Right forelimb (tissue), 1 donor: ENCODE results near the gene SP140.
"Not testable (repeated sequence)": the region's sequence is repeated elsewhere in the genome, so short reads cannot be mapped to it uniquely, and the experiment has no call there.

Experiments used
- DNase-seq: peaks from one replicate; pipeline ENCODE4 v3.0.0-alpha.2; 2018

The SP140 gene

GRCh38 chr2:230227216-230227615 lies 1.7 kb downstream of the SP140 start:
- no peak for DNase-seq

- no peak for DNase-seq
Observed at GRCh38 chr2:230230087-230230486, 4.6 kb downstream of the SP140 start.

GRCh38 chr2:230230496-230231200 lies 5.1 kb downstream of the SP140 start:
- no peak for DNase-seq

- DNase-seq, result no peak
Observed at GRCh38 chr2:230231251-230231650, 5.7 kb downstream of the SP140 start.

GRCh38 chr2:230234122-230234722 lies 8.7 kb downstream of the SP140 start:
- no peak for DNase-seq

- no peak for DNase-seq
Observed at GRCh38 chr2:230234845-230235244, 9.3 kb downstream of the SP140 start.

DNA sequence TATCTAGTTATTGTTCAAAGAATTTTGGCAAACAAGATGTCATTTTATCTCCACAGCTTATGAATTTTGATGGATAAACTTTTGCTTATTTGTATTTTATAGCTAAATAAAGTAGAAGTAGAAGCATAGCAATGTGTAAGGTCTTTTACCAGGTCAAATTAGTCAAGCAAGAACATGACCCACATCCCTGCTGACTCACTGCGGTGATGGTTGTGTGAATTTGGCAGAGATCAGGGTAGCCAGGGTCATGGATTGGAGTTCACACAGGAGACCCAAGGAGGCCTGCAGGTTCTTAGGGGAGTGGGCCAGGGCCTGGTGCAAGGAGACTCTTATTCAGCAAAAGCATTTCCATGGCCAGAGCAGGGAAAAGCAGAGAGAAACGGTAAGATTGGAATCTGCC lies 18.7 kb downstream of the SP140 start:
- no peak for DNase-seq

DNA sequence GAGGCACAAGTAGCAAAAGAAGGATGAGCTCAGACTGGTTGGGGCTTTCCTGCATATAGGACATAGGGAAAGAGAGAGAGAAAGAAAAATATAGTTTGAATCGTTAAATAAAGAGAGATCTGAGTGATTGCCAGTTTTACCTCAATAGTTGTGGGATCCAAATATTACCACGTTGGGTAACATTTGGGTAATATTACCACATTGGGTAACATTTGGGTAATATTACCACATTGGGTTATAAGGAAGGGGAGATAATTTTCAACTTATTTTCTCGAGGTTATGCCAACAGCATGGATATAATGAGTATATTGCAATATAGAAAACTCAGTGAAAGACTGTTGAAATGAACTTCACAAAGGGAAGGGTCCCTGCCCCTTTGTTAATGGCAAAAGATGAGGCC lies 20.7 kb downstream of the SP140 start:
- no peak for DNase-seq

DNA sequence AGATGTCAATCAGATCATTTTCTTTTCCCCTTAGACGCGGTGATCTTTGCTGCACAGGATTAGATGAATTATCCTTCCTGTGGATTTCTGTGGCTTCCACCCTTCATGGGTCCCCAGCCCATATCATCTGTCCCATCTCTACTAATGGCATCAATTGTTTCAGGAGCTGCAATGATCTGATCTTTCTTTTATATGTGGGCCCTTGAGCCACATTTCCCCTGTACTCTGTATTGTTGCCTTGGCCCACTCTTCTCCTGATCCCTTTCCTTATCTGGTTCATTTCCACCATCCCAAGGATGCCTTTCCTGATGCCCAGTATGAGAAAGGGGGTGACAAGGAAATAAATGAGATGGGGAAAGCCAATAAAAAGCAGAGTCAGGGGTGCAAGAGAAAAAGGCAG lies 24.7 kb downstream of the SP140 start:
- DNase-seq, result no peak

DNA sequence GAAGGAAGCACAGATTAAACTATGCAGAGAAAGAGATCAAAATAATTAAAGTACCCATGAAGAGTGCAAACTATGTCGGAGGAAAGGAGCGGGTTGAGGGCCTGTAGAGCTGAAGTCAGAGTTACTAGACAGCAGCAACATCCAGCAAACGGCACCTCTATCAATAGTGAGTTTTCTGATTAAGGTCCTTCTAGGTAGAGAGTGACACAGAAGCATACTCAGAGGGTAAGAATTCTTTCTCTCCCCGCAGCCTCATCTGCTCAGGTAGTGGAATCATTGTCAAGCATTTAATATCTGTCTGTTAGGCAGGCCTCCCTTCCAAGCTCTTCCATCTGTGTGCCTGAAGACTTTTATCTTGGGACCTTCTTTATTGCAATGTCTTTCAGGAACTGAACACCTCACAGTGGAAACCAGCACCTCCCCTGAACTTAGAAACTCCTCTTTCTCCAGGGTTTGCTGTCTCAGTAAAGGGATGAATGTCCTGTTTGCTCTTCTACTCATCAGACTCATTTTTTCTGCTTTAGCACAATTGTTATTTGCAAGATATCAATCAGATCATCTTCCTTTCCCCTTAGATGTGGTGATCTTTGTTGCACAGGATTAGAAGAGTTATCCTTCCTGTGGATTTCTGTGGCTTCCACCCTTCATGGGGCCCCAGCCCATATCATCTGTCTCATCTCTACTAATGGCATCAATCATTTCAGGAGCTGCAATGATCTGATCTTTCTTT lies 28.8 kb downstream of the SP140 start:
- no peak for DNase-seq

DNA sequence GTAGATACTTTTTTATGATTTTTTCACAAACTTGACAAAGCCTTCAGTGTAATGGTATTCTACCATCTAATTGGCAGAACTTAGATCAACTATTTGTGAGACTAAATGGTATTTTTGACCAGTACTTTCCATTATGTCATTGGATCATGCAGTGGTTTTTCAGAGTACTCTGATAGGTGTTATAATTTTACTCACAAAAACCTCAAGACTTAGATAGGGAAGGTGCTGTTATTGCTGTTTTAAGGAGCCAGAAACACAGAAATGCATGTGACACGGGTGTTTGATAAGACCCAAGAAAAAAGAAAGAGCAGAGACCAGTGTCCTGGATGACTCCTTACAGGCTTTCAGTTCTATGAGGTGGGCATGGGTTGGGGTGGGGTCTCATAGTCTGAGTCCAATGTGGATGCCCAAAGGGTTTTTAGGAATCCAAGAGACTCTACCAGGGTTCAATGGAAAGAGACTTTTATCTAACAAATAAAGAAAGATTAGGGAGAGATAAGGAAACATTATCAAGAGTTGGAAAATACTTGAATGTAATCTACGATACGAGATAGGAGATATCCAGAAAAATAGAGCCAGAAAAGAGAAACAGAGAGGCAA lies 31.3 kb downstream of the SP140 start:
- DNase-seq, result no peak

DNA sequence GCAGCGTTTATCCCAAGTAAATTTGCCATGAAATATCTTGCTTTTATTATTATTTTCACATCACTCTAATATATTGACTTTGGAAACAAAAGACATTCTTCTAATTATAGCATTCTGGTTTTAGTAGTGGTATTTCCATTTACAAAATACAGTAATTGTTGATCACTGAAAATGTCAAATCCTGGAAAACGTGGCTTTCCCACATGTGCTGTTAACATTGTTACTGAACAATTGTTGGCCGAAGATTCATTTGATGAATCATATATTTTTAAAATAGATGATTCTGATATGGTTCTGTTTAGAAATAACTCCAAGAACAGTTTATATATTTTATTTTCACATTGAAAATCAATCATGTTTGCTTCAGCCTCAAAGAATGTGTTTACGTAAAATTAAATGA lies 32.9 kb downstream of the SP140 start:
- no peak for DNase-seq

DNA sequence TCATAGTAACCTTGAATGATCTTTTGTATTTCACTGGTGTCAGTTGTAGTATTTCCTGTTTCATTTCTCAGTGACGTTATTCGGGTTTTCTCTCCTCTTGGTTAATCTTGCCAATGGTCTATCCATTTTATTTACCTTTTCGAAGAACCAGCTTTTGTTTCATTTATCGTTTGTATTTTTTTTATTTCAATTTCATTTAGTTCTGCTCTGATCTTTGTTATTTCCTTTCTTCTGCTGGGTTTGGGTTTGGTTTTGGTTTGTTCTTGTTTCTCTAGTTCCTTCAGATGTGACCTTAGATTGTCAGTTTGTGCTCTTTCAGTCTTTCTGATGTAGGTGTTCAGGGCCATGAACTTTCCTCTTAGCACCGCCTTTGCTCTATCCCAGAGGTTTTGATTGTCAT lies 36.7 kb downstream of the SP140 start:
- DNase-seq, result no peak

GRCh38 chr2:230264945-230265344 lies 39.4 kb downstream of the SP140 start:
- DNase-seq, result not testable (repeated sequence)

DNA sequence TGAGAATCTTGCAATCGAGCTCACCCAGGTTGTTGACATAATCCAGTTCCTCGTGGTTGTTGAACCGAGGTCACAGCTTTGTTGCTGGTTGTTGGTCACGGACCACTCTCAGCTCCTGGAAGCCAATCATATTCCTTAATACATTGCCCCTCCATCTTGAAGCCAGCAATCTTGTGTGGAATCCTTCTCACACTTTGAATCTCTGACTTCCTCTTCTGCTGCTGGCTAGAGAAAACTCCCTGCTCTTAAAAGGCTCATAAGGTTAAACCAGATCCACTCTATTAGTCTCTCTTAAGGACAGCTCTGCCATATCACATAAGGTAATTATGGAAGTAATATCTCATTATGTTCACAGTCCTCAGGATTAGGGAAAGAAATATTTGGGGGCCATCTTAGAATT lies 41.1 kb downstream of the SP140 start:
- no peak for DNase-seq

- DNase-seq, result no peak
Observed at GRCh38 chr2:230267059-230267458, 41.5 kb downstream of the SP140 start.

DNA sequence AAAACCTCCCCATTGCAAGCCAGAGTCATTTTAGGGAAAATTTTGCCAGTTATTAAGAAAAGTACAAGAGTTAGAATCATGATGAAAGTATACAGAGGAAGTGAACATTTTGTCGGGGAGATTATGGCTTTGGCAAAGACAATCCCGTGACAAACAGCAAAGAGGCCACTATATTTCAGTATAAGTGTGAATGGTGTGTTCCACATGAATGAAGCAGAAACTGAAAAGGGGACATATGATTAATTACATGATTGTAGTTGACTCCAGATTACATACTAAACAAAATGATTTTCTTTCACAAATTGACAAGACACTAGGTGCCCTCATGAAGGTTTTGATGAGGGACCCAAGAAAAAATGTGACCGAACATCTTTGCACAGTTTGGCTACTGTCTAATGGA lies 42.0 kb downstream of the SP140 start:
- no peak for DNase-seq

DNA sequence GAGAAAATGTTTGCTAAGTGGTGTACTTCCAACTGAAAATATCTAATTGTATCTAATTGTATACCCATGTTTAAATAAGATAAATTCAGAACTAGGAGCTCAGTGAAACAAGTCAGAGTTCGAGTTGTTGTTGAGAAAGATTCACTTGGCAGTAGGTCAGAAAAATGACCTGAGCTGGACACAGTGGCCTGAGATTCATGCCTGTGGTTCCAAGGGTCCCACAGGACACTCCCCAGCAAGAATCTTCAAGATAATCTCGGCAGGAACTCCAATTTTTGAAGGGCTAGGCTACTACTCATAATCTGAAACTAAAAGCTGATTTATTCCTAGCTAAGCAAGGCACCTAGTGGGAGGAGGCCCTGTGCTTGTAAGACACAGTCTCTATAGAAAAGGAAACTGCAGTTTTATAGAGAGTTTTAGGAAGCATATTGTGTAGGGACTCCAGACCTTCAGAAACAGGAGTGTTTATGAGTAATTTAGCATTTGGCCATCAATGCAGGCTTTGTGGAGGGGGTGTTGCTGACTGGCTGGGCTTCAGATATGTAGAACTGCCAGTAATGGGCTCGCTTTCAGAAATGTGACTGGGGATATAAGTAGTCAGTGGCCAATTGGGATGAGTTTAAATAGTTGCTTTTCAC lies 43.2 kb downstream of the SP140 start:
- no peak for DNase-seq

DNA sequence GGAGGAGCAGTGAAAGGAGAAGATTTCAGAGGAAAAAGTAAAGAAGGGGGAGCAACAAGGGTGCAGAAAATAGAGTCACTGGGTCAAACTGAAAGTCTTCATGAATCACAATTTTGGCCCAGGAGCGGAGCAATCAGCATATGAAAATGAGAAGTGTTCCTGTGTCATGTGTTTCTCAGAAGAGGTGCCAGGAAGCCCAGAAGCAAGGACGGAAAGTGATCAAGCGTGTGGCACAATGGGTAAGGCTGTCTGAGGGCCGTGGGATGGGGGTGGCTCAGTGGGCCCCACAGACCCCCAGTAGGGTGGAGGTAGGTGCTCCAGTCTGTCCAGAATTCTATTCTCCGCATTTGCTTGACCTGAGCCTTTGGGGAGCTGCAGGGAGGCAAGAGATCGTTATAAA lies 44.2 kb downstream of the SP140 start:
- DNase-seq, result no peak

DNA sequence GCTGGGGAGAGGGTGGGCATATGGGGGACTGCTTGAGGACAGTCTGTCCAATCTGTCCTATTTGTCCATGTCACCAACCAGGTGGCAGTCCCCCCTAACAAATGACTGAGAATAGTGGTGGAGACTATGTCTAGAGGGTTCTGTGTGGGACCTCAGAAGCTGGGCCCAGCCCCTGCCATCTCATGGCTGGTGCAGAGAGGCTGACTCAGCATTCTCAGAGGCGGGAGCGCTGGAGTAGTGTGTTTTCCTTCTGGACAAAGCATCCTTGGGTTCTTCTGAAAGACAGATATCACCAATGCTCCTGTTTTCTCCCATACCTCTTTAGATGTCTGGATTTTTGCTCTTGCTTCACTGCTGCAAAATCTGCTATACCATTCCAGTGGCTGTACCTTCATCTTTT lies 57.4 kb downstream of the SP140 start:
- no peak for DNase-seq

DNA sequence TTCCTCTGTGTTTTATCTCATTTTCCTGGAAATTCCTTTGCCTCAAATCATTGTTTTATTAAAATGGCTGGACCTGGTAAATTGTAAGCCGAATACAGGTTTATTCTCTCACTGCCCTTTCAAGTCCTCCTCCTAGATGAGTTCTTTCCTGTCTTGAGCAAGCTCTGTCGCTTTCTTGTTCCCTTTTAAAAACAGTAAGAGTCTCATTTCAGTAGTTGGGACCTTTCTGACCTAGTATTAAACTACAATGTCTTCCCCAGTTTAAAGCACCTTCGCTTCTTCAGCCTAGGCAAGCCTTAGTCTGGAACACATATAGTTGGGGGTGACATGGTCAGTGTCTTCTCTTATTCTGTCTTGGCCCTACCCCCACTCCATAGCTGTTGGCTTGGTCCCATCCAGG lies 60.5 kb downstream of the SP140 start:
- no peak for DNase-seq

DNA sequence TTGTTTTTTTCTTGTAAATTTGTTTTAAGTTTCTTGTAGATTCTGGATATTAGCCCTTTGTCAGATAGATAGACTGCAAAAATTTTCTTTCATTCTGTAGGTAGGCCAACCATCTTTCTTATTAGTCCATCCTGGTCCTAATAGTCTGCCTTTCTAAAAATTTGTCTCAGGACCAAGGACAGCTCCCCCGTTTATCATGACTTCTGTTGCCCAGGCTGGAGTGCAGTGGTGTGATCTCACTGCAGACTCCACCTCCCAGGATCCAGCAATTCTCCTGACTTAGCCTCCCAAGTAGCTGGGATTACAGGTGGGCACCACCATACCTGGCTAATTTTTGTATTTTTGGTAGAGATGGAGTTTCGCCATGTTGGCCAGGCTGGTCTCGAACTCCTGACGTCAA lies 63.8 kb downstream of the SP140 start:
- DNase-seq, result not testable (repeated sequence)

- DNase-seq, result no peak
Observed at GRCh38 chr2:230295192-230295591, 69.7 kb downstream of the SP140 start.
